B cell (primary cell): Measurements from ENCODE around the gene CHST9. TPM values are rescaled to one million over a fixed set of nuclear protein-coding genes. Genes with fewer than 3 reads are reported as not detected.

Source experiments
- ATAC-seq: fragments of 200-7000 bp; cut with Tn5 transposase; one replicate; pipeline ENCODE4 v1.10.0; 2021; ENCODE audit warnings: low read depth, mild to moderate bottlenecking, moderate number of reproducible peaks, moderate library complexity
- CTCF ChIA-PET: fragments of 350-600 bp; sonication (Branson Sonifier 250); formaldehyde crosslinking; loops from one replicate; lab custom pipeline; 2021; ENCODE audit warnings: antibody characterized with exemption, inconsistent platforms; lab: Charles Lee
- POLR2A ChIA-PET: fragments of 350-600 bp; sonication (Branson Sonifier 250); formaldehyde crosslinking; loops from one replicate; lab custom pipeline; 2021; ENCODE audit warnings: antibody characterized with exemption; lab: Charles Lee
- DNase-seq: peaks from one replicate; pipeline ENCODE4 v3.0.0; 2013
- H2AFZ ChIP-seq: 2 replicates; pipeline ENCODE4 v1.6.1; 2012; ENCODE audit warnings: mild to moderate bottlenecking, low read depth, low read length; ENCODE audit not compliant: insufficient read depth, poor library complexity, severe bottlenecking
- H3K27ac ChIP-seq, 2 donors: 1 replicate in 1 of 2; 2 replicates in 1 of 2; pipeline ENCODE4 v1.5.1; 2012 to 2013; ENCODE audit warnings: low read length in 2 of 2, mild to moderate bottlenecking in 2 of 2, moderate library complexity in 1 of 2
- H3K27me3 ChIP-seq, 4 experiments: fragments of 200-600 bp in 1 of 4; sonication (generic) in 1 of 4; replicated peaks in 1 of 4; 1 replicate in 2 of 4; 2 replicates in 2 of 4; pipeline versions ENCODE4 v1.6.1 to v1.7.0; 2013 to 2016; ENCODE audit warnings: low read length in 3 of 4, mild to moderate bottlenecking in 2 of 4, mixed read lengths in 1 of 4, moderate library complexity in 1 of 4; ENCODE audit not compliant: insufficient read depth in 4 of 4, control insufficient read depth in 3 of 4; ENCODE audit errors: control extremely low read depth in 1 of 4
- H3K36me3 ChIP-seq, 2 experiments: replicated peaks in 1 of 2; 1 replicate in 1 of 2; 2 replicates in 1 of 2; pipeline versions ENCODE4 v1.6.1 to v1.7.1; 2013; ENCODE audit warnings: low read length in 1 of 2; ENCODE audit not compliant: insufficient read depth in 2 of 2, control insufficient read depth in 1 of 2; ENCODE audit errors: control extremely low read depth in 1 of 2, extremely low read depth in 1 of 2
- H3K4me1 ChIP-seq, 2 donors: fragments of 200-600 bp in 1 of 2; sonication (generic) in 1 of 2; 1 replicate in 1 of 2; 2 replicates in 1 of 2; pipeline versions ENCODE4 v1.5.1 to v1.6.1; 2013 to 2017; ENCODE audit warnings: low read length in 2 of 2; ENCODE audit not compliant: control insufficient read depth in 2 of 2, insufficient read depth in 2 of 2
- H3K4me2 ChIP-seq: replicated peaks from 2 replicates; pipeline ENCODE3; 2012; ENCODE audit warnings: mild to moderate bottlenecking, low read depth, low read length; ENCODE audit not compliant: poor library complexity, severe bottlenecking
- H3K4me3 ChIP-seq, 5 experiments: fragments of 200-600 bp in 1 of 5; sonication (generic) in 1 of 5; 1 replicate in 3 of 5; 2 replicates in 2 of 5; pipeline versions ENCODE4 v1.5.1 to v1.7.0; 2011 to 2016; ENCODE audit warnings: low read length in 4 of 5, mild to moderate bottlenecking in 4 of 5, low read depth in 2 of 5, control low read depth in 1 of 5, moderate library complexity in 1 of 5; ENCODE audit not compliant: insufficient read depth in 1 of 5; ENCODE audit errors: control extremely low read depth in 1 of 5, extremely low read depth in 1 of 5
- H3K79me2 ChIP-seq: fragments of 200-600 bp; sonication (generic); one replicate; pipeline ENCODE4 v1.6.0; 2016; ENCODE audit warnings: low read length; ENCODE audit not compliant: control insufficient read depth, insufficient read depth
- H3K9ac ChIP-seq: fragments of 200-600 bp; sonication (generic); 2 replicates; pipeline ENCODE4 v1.6.1; 2017; ENCODE audit warnings: mild to moderate bottlenecking, low read length, moderate library complexity
- H3K9me3 ChIP-seq, 3 donors: one replicate each; pipeline versions ENCODE4 v1.6.1 to v1.7.1; 2013; ENCODE audit warnings: low read length in 2 of 3; ENCODE audit not compliant: control insufficient read depth in 2 of 3, insufficient read depth in 1 of 3; ENCODE audit errors: control extremely low read depth in 1 of 3
- H4K20me1 ChIP-seq: 2 replicates; pipeline ENCODE4 v1.6.0; 2012; ENCODE audit warnings: mild to moderate bottlenecking, low read length; ENCODE audit not compliant: insufficient read depth, control insufficient read depth, poor library complexity, severe bottlenecking
- H3K27ac Mint-ChIP-seq: one replicate; pipeline ENCODE4 v1.8.0; 2021; ENCODE audit warnings: mixed read lengths
- H3K27me3 Mint-ChIP-seq: one replicate; pipeline ENCODE4 v1.8.0; 2021; ENCODE audit warnings: mixed read lengths
- H3K4me1 Mint-ChIP-seq: one replicate; pipeline ENCODE4 v1.8.0; 2021; ENCODE audit warnings: mixed read lengths
- H3K4me3 Mint-ChIP-seq: one replicate; pipeline ENCODE4 v1.8.0; 2021; ENCODE audit warnings: mixed read lengths
- H3K9me3 Mint-ChIP-seq: one replicate; pipeline ENCODE4 v1.8.0; 2022; ENCODE audit warnings: mixed read lengths; ENCODE audit not compliant: insufficient read depth
- EZH2 ChIP-seq: IDR thresholded peaks from 2 replicates; pipeline ENCODE4 v1.6.1; 2012; ENCODE audit warnings: borderline replicate concordance, low read depth, mild to moderate bottlenecking, moderate library complexity, low read length; ENCODE audit not compliant: insufficient read depth, poor library complexity, severe bottlenecking
- WGBS: methylation state at CpG from one replicate; pipeline ENCODE4 v1.1.5; 2013; ENCODE audit warnings: missing lambda C conversion rate; ENCODE audit not compliant: insufficient coverage; 5-methylcytosine and 5-hydroxymethylcytosine counted together
- intact Hi-C: fragments of 100-400 bp; cut with micrococcal nuclease; formaldehyde crosslinking; loops from one replicate; pipeline ENCODE4 v1.10.0; 2022
- polyA plus RNA-seq: library from polyadenylated mRNA; depleted of rRNA; stranded (reverse); fragments of >200 nt; gene quantifications from 2 replicates; pipeline ENCODE4 v1.2.3, GENCODE V29; 2012
- total RNA-seq, 2 donors: library from RNA; stranded (reverse); fragments of 120-200 nt in 1 of 2; gene quantifications; 1 replicate in 1 of 2; 2 replicates in 1 of 2; pipeline versions ENCODE4 v1.2.3 to v1.2.4, GENCODE V29; 2013 to 2022
- TF ChIP-seq, protein P1 (sequence below): fragments of 200-600 bp; IDR thresholded peaks from one replicate; pipeline ENCODE4 v1.8.0; 2022; ENCODE audit warnings: antibody characterized with exemption, mild to moderate bottlenecking

Gene CHST9
- total and polyA plus RNA-seq, 2 donors (not counting 1 experiment from before 2014, with no cell fraction given), result not detected

- Mint-ChIP-seq H3K4me1 (no peaks in the 10 kb centered on the region), H3K4me3 (no peak overlapping the region), H3K27me3 (peaks cover 8% of the 10 kb centered on the region), H3K9me3 (no peaks in the 10 kb centered on the region), H3K27ac (no peak overlapping the region)
- CTCF ChIA-PET, result no interaction called here
- no peak for ATAC-seq
- Histone ChIP-seq H3K27ac (no peak overlapping the region), H3K9ac (no peak overlapping the region), H2AFZ (no peak overlapping the region), H3K36me3 (no peaks in the 10 kb centered on the region), H4K20me1 (no peaks in the 10 kb centered on the region), H3K4me2 (no peak overlapping the region), H3K9me3 (no peaks in the 10 kb centered on the region), H3K4me1 (no peaks in the 10 kb centered on the region), H3K4me3 (no peak overlapping the region), H3K27me3 (no peaks in the 10 kb centered on the region), H3K79me2 (no peaks in the 10 kb centered on the region)
- WGBS, result 75% methylated on average over 1 of the region's 1 CpG
- TF ChIP-seq, protein P1, sequence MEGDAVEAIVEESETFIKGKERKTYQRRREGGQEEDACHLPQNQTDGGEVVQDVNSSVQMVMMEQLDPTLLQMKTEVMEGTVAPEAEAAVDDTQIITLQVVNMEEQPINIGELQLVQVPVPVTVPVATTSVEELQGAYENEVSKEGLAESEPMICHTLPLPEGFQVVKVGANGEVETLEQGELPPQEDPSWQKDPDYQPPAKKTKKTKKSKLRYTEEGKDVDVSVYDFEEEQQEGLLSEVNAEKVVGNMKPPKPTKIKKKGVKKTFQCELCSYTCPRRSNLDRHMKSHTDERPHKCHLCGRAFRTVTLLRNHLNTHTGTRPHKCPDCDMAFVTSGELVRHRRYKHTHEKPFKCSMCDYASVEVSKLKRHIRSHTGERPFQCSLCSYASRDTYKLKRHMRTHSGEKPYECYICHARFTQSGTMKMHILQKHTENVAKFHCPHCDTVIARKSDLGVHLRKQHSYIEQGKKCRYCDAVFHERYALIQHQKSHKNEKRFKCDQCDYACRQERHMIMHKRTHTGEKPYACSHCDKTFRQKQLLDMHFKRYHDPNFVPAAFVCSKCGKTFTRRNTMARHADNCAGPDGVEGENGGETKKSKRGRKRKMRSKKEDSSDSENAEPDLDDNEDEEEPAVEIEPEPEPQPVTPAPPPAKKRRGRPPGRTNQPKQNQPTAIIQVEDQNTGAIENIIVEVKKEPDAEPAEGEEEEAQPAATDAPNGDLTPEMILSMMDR, result no peak
- no peak for TF ChIP-seq EZH2
- POLR2A ChIA-PET, result no interaction called here
- DNase-seq, result no peak
- intact Hi-C loops, result no loop called here
These were observed 265.5 kb downstream of the CHST9 start for GRCh38 chr18:26919627-26920026.

DNA sequence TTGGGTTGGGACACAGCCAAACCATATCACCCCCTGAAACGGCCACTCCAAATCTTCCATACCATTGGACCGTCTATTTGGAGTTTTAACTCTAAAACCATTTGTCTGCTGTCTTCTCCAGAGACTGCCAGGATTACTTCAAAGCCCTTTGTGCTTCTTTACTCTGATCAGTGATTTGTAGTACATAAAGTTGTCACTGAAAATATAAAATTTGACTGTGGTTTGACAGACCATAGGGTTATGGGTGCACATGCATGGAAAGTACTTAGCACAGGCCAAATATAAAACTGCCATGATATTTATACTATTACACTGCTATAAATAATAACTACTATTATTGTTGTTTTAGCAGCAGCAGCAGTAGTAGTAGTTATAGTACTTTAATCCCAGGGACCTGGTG is 265.9 kb downstream of the CHST9 start:
- ATAC-seq, result no peak
- no peaks in the 10 kb centered on the region for H3K9me3 Mint-ChIP-seq
- Histone ChIP-seq H3K4me1 (no peaks in the 10 kb centered on the region), H3K4me2 (no peak overlapping the region), H2AFZ (no peak overlapping the region), H3K27ac (no peak overlapping the region), H4K20me1 (no peaks in the 10 kb centered on the region), H3K9me3 (no peaks in the 10 kb centered on the region), H3K4me3 (no peak overlapping the region), H3K27me3 (no peaks in the 10 kb centered on the region), H3K36me3 (no peaks in the 10 kb centered on the region), H3K9ac (no peak overlapping the region), H3K79me2 (no peaks in the 10 kb centered on the region)
- H3K4me3 Mint-ChIP-seq, result no peak overlapping the region
- intact Hi-C loops, result no loop called here
- no peak for DNase-seq
- H3K27ac Mint-ChIP-seq, result no peak overlapping the region
- TF ChIP-seq, protein P1, result no peak
- no peak for TF ChIP-seq EZH2
- WGBS, result 67% methylated on average over 1 of the region's 2 CpGs
- H3K4me1 Mint-ChIP-seq, result no peaks in the 10 kb centered on the region
- POLR2A ChIA-PET, result no interaction called here
- peaks cover 8% of the 10 kb centered on the region for H3K27me3 Mint-ChIP-seq
- CTCF ChIA-PET, result no interaction called here
